Measurements from ENCODE around the gene KY. TPM values are rescaled to one million over a fixed set of nuclear protein-coding genes. Genes with fewer than 3 reads are reported as not detected.

Gene KY
- polyA plus RNA-seq (2012; ENCODE audit: missing spikeins) = not detected

- TF ChIP-seq TAF1 (IDR thresholded peaks at IDR 0.05; ENCODE audit: borderline replicate concordance, low read depth, low read length) (no peak), POLR2AphosphoS5 (IDR thresholded peaks at IDR 0.05; ENCODE audit: low read depth, low read length) (no peak), POLR2A (IDR thresholded peaks at IDR 0.05; ENCODE audit: low read depth, low read length) (no peak)
- no peak for DNase-seq (ENCODE audit: insufficient read length)
- no peak for FAIRE-seq
Measured at GRCh38 chr3:134650431-134651346, at the start of gene KY. KY (minus strand) TSS chr3:134651022; CDS start chr3:134650960, 62 bp downstream.

- FAIRE-seq (no peak), DNase-seq (ENCODE audit: insufficient read length) (no peak)
- no peak for TF ChIP-seq POLR2A (IDR thresholded peaks at IDR 0.05; ENCODE audit: low read depth, low read length)
- TF ChIP-seq POLR2AphosphoS5 (IDR thresholded peaks at IDR 0.05; ENCODE audit: low read depth, low read length) = no peak
- no peak for TF ChIP-seq TAF1 (IDR thresholded peaks at IDR 0.05; ENCODE audit: borderline replicate concordance, low read depth, low read length)
Measured at GRCh38 chr3:134699721-134700120, 48.9 kb upstream of the KY start.

GRCh38 chr3:134699141-134699711 is 48.4 kb upstream of the KY start:
- no peak for DNase-seq (ENCODE audit: insufficient read length)

GRCh38 chr3:134697830-134698689 is 47.2 kb upstream of the KY start:
- TF ChIP-seq POLR2AphosphoS5 (IDR thresholded peaks at IDR 0.05; ENCODE audit: low read depth, low read length) = no peak
- no peak for TF ChIP-seq POLR2A (IDR thresholded peaks at IDR 0.05; ENCODE audit: low read depth, low read length)
- TF ChIP-seq TAF1 (IDR thresholded peaks at IDR 0.05; ENCODE audit: borderline replicate concordance, low read depth, low read length) = no peak
- FAIRE-seq (no peak), DNase-seq (ENCODE audit: insufficient read length) (no peak)

More at GRCh38 chr3:134699141-134699711, 48.4 kb upstream of the KY start:
- no peak for TF ChIP-seq POLR2A (IDR thresholded peaks at IDR 0.05; ENCODE audit: low read depth, low read length)
- no peak for TF ChIP-seq TAF1 (IDR thresholded peaks at IDR 0.05; ENCODE audit: borderline replicate concordance, low read depth, low read length)
- no peak for FAIRE-seq

- FAIRE-seq = no peak
- no peak for TF ChIP-seq POLR2AphosphoS5 (IDR thresholded peaks at IDR 0.05; ENCODE audit: low read depth, low read length)
- no peak for TF ChIP-seq POLR2A (IDR thresholded peaks at IDR 0.05; ENCODE audit: low read depth, low read length)
- no peak for TF ChIP-seq TAF1 (IDR thresholded peaks at IDR 0.05; ENCODE audit: borderline replicate concordance, low read depth, low read length)
- no peak for DNase-seq (ENCODE audit: insufficient read length)
Measured at GRCh38 chr3:134696155-134696554, 45.3 kb upstream of the KY start.

- FAIRE-seq (no peak), DNase-seq (ENCODE audit: insufficient read length) (no peak)
- TF ChIP-seq TAF1 (IDR thresholded peaks at IDR 0.05; ENCODE audit: borderline replicate concordance, low read depth, low read length) (no peak), POLR2AphosphoS5 (IDR thresholded peaks at IDR 0.05; ENCODE audit: low read depth, low read length) (no peak), POLR2A (IDR thresholded peaks at IDR 0.05; ENCODE audit: low read depth, low read length) (no peak)
Measured at GRCh38 chr3:134694946-134695543, 44.2 kb upstream of the KY start.

- TF ChIP-seq POLR2A (IDR thresholded peaks at IDR 0.05; ENCODE audit: low read depth, low read length) (no peak), POLR2AphosphoS5 (IDR thresholded peaks at IDR 0.05; ENCODE audit: low read depth, low read length) (no peak), TAF1 (IDR thresholded peaks at IDR 0.05; ENCODE audit: borderline replicate concordance, low read depth, low read length) (no peak)
- FAIRE-seq (no peak), DNase-seq (ENCODE audit: insufficient read length) (no peak)
Measured at GRCh38 chr3:134694466-134694865, 43.6 kb upstream of the KY start.

GRCh38 chr3:134693804-134694203 is 43.0 kb upstream of the KY start:
- no peak for DNase-seq (ENCODE audit: insufficient read length)
- no peak for FAIRE-seq
- TF ChIP-seq POLR2A (IDR thresholded peaks at IDR 0.05; ENCODE audit: low read depth, low read length) (no peak), TAF1 (IDR thresholded peaks at IDR 0.05; ENCODE audit: borderline replicate concordance, low read depth, low read length) (no peak), POLR2AphosphoS5 (IDR thresholded peaks at IDR 0.05; ENCODE audit: low read depth, low read length) (no peak)

GRCh38 chr3:134693226-134693625 is 42.4 kb upstream of the KY start:
- DNase-seq (ENCODE audit: insufficient read length) = no peak
- no peak for FAIRE-seq
- TF ChIP-seq POLR2AphosphoS5 (IDR thresholded peaks at IDR 0.05; ENCODE audit: low read depth, low read length) (no peak), TAF1 (IDR thresholded peaks at IDR 0.05; ENCODE audit: borderline replicate concordance, low read depth, low read length) (no peak), POLR2A (IDR thresholded peaks at IDR 0.05; ENCODE audit: low read depth, low read length) (no peak)

- FAIRE-seq (no peak), DNase-seq (ENCODE audit: insufficient read length) (no peak)
- TF ChIP-seq POLR2A (IDR thresholded peaks at IDR 0.05; ENCODE audit: low read depth, low read length) = no peak
- no peak for TF ChIP-seq POLR2AphosphoS5 (IDR thresholded peaks at IDR 0.05; ENCODE audit: low read depth, low read length)
- no peak for TF ChIP-seq TAF1 (IDR thresholded peaks at IDR 0.05; ENCODE audit: borderline replicate concordance, low read depth, low read length)
Measured at GRCh38 chr3:134690226-134690625, 39.4 kb upstream of the KY start.

GRCh38 chr3:134687642-134688041 is 36.8 kb upstream of the KY start:
- FAIRE-seq = no peak
- no peak for DNase-seq (ENCODE audit: insufficient read length)
- no peak for TF ChIP-seq POLR2AphosphoS5 (IDR thresholded peaks at IDR 0.05; ENCODE audit: low read depth, low read length)
- TF ChIP-seq POLR2A (IDR thresholded peaks at IDR 0.05; ENCODE audit: low read depth, low read length) = no peak
- no peak for TF ChIP-seq TAF1 (IDR thresholded peaks at IDR 0.05; ENCODE audit: borderline replicate concordance, low read depth, low read length)
